H1 (cell line): ENCODE results near the gene HMMR. TPM values are rescaled to one million over a fixed set of nuclear protein-coding genes. Genes with fewer than 3 reads are reported as not detected.

Source experiments
- CTCF ChIA-PET: fragments of 300-600 bp; sonication (Branson Sonifier 250); formaldehyde crosslinking; loops from one replicate; lab custom pipeline; 2021; ENCODE audit not compliant: partially characterized antibody; lab: Charles Lee
- POLR2A ChIA-PET: fragments of 300-600 bp; sonication (Branson Sonifier 250); formaldehyde crosslinking; loops from one replicate; lab custom pipeline; 2021; ENCODE audit warnings: inconsistent platforms; ENCODE audit not compliant: partially characterized antibody; lab: Charles Lee
- DNase-seq, 2 experiments: peaks; one replicate each; pipeline versions ENCODE4 v3.0.0 to v3.0.0-alpha.2; 2010 to 2022; ENCODE audit warnings: low spot score in 2 of 2, low read depth in 1 of 2, mixed read lengths in 1 of 2
- FAIRE-seq: peaks from 2 replicates; lab custom pipeline; 2011; peaks lifted over from hg19 to GRCh38; lab: Jason Lieb, UNC
- H2AFZ ChIP-seq: 2 replicates; pipeline ENCODE4 v1.8.1; 2012; ENCODE audit warnings: low read length, inconsistent platforms
- H2AK5ac ChIP-seq: 2 replicates; pipeline ENCODE4 v1.6.1; 2013; ENCODE audit warnings: low read depth, low read length
- H2BK120ac ChIP-seq: replicated peaks from 2 replicates; pipeline ENCODE3; 2013; ENCODE audit warnings: low read depth, low read length, inconsistent platforms
- H2BK12ac ChIP-seq: 2 replicates; pipeline ENCODE4 v1.6.1; 2013; ENCODE audit warnings: low read depth, low read length
- H2BK15ac ChIP-seq: 2 replicates; pipeline ENCODE4 v1.6.1; 2013; ENCODE audit warnings: low read length
- H2BK20ac ChIP-seq: 2 replicates; pipeline ENCODE4 v1.6.1; 2013; ENCODE audit warnings: low read length
- H2BK5ac ChIP-seq: 2 replicates; pipeline ENCODE4 v1.6.1; 2013; ENCODE audit warnings: low read depth, low read length
- H3K14ac ChIP-seq: 2 replicates; pipeline ENCODE4 v1.6.1; 2013; ENCODE audit warnings: inconsistent platforms; ENCODE audit not compliant: insufficient read length
- H3K18ac ChIP-seq: 2 replicates; pipeline ENCODE4 v1.6.1; 2013; ENCODE audit warnings: low read length; ENCODE audit errors: extremely low read depth
- H3K23ac ChIP-seq: 2 replicates; pipeline ENCODE4 v1.6.1; 2013; ENCODE audit warnings: inconsistent platforms; ENCODE audit not compliant: insufficient read length
- H3K23me2 ChIP-seq: 2 replicates; pipeline ENCODE4 v1.6.1; 2013; ENCODE audit warnings: low read depth, low read length
- H3K27ac ChIP-seq: 2 replicates; pipeline ENCODE4 v1.6.1; 2011; ENCODE audit warnings: low read depth, low read length, inconsistent platforms
- H3K27me3 ChIP-seq, 4 experiments: replicated peaks in 1 of 4; 1 replicate in 1 of 4; 2 replicates in 3 of 4; pipeline versions ENCODE4 v1.6.1 to v1.8.1; 2011 to 2013; ENCODE audit warnings: low read length in 3 of 4, mild to moderate bottlenecking in 3 of 4, inconsistent platforms in 2 of 4, mixed read lengths in 2 of 4, moderate library complexity in 1 of 4; ENCODE audit not compliant: control insufficient read depth in 3 of 4, insufficient read depth in 3 of 4; ENCODE audit errors: extremely low read depth in 1 of 4
- H3K36me3 ChIP-seq, 4 experiments: 2 replicates each; pipeline versions ENCODE4 v1.6.1 to v1.8.1; 2011 to 2013; ENCODE audit warnings: mild to moderate bottlenecking in 4 of 4, low read length in 3 of 4, moderate library complexity in 2 of 4, control low read depth in 1 of 4, inconsistent platforms in 1 of 4; ENCODE audit not compliant: insufficient read depth in 4 of 4, control insufficient read depth in 2 of 4
- H3K4ac ChIP-seq: replicated peaks from 2 replicates; pipeline ENCODE3; 2013; ENCODE audit warnings: low read length, low read depth, mixed read lengths, inconsistent platforms; ENCODE audit not compliant: insufficient read length
- H3K4me1 ChIP-seq, 4 experiments: replicated peaks in 1 of 4; 1 replicate in 1 of 4; 2 replicates in 3 of 4; pipeline versions ENCODE4 v1.6.1 to v1.8.1; 2011 to 2013; ENCODE audit warnings: low read length in 3 of 4, inconsistent platforms in 2 of 4, mixed read lengths in 1 of 4; ENCODE audit not compliant: insufficient read depth in 4 of 4, control insufficient read depth in 3 of 4
- H3K4me2 ChIP-seq, 2 experiments: 2 replicates each; pipeline versions ENCODE4 v1.6.1 to v1.8.1; 2011 to 2013; ENCODE audit warnings: low read depth in 2 of 2, low read length in 2 of 2, control low read depth in 1 of 2, inconsistent platforms in 1 of 2, mild to moderate bottlenecking in 1 of 2; ENCODE audit not compliant: insufficient read depth in 1 of 2
- H3K4me3 ChIP-seq, 4 experiments: fragments of 200-600, 300-600 bp in 1 of 4; sonication (generic), shearing (Covaris generic), sonication (Bioruptor Twin) in 1 of 4; 2 replicates each; pipeline versions ENCODE4 v1.5.1 to v1.8.1; 2011 to 2016; ENCODE audit warnings: low read length in 4 of 4, low read depth in 3 of 4, control low read depth in 2 of 4, inconsistent platforms in 2 of 4, mild to moderate bottlenecking in 2 of 4, mixed read lengths in 1 of 4, moderate library complexity in 1 of 4; ENCODE audit not compliant: insufficient read depth in 2 of 4; ENCODE audit errors: extremely low read depth in 1 of 4
- H3K56ac ChIP-seq: replicated peaks from 2 replicates; pipeline ENCODE3; 2013; ENCODE audit warnings: low read depth, mild to moderate bottlenecking, mixed read lengths, low read length, inconsistent platforms; ENCODE audit not compliant: insufficient read length
- H3K79me1 ChIP-seq: 2 replicates; pipeline ENCODE4 v1.6.1; 2013; ENCODE audit warnings: low read depth, low read length, control low read depth
- H3K79me2 ChIP-seq, 2 experiments: 2 replicates each; pipeline versions ENCODE4 v1.6.1 to v1.8.1; 2012 to 2013; ENCODE audit warnings: low read length in 2 of 2, mild to moderate bottlenecking in 2 of 2, inconsistent platforms in 1 of 2; ENCODE audit not compliant: insufficient read depth in 2 of 2, control insufficient read depth in 1 of 2
- H3K9ac ChIP-seq, 4 experiments: replicated peaks in 1 of 4; 1 replicate in 1 of 4; 2 replicates in 3 of 4; pipeline versions ENCODE4 v1.6.1 to v1.8.1; 2011 to 2013; ENCODE audit warnings: low read depth in 3 of 4, low read length in 3 of 4, control low read depth in 2 of 4, mild to moderate bottlenecking in 2 of 4, moderate library complexity in 2 of 4, inconsistent platforms in 1 of 4; ENCODE audit errors: extremely low read depth in 1 of 4
- H3K9me3 ChIP-seq, 2 experiments: 2 replicates each; pipeline versions ENCODE4 v1.6.1 to v1.8.1; 2012 to 2013; ENCODE audit warnings: mild to moderate bottlenecking in 2 of 2, moderate library complexity in 2 of 2, control low read depth in 1 of 2, inconsistent platforms in 1 of 2, low read depth in 1 of 2, low read length in 1 of 2, mixed read lengths in 1 of 2; ENCODE audit not compliant: insufficient read depth in 2 of 2
- H4K20me1 ChIP-seq, 2 experiments: replicated peaks in 1 of 2; 2 replicates each; pipeline versions ENCODE3 to v1.8.1; 2011 to 2013; ENCODE audit warnings: inconsistent platforms in 2 of 2, low read length in 2 of 2, mild to moderate bottlenecking in 1 of 2; ENCODE audit not compliant: insufficient read depth in 2 of 2, control insufficient read depth in 1 of 2
- H4K5ac ChIP-seq: 2 replicates; pipeline ENCODE4 v1.6.1; 2013; ENCODE audit warnings: low read length, low read depth, mixed read lengths, inconsistent platforms; ENCODE audit not compliant: insufficient read length
- H4K8ac ChIP-seq: 2 replicates; pipeline ENCODE4 v1.8.0; 2013; ENCODE audit warnings: mild to moderate bottlenecking, moderate library complexity, low read length, inconsistent platforms; ENCODE audit not compliant: insufficient read depth; ENCODE audit errors: extremely low read depth
- H4K91ac ChIP-seq: replicated peaks from 2 replicates; pipeline ENCODE3; 2013; ENCODE audit warnings: low read length, mixed read lengths, inconsistent platforms; ENCODE audit not compliant: insufficient read length
- EZH2 ChIP-seq: fragments of 200-600 bp; sonication (generic); IDR thresholded peaks from 2 replicates; pipeline ENCODE4 v1.7.1; 2012; ENCODE audit warnings: low read depth, mild to moderate bottlenecking, moderate library complexity, low read length, inconsistent platforms; ENCODE audit not compliant: severe bottlenecking
- RNF2 ChIP-seq: fragments of 200-900, 300-1000 bp; sonication (generic); IDR thresholded peaks from 2 replicates; pipeline ENCODE4 v1.7.1; 2016; ENCODE audit warnings: borderline replicate concordance, low read depth, mild to moderate bottlenecking, antibody characterized with exemption, low read length; ENCODE audit not compliant: poor library complexity, severe bottlenecking; ENCODE audit errors: missing control alignments
- SP1 ChIP-seq: IDR thresholded peaks from 2 replicates; pipeline ENCODE4 v1.6.1; 2011; ENCODE audit warnings: low read depth, low read length
- ZNF274 ChIP-seq: IDR thresholded peaks from 2 replicates; pipeline ENCODE4 v1.7.0; 2012; ENCODE audit warnings: low read length, borderline replicate concordance; ENCODE audit errors: extremely low read depth
- WGBS, 2 experiments: shearing (Covaris generic) in 1 of 2; methylation state at CpG; one replicate each; pipeline versions ENCODE4 v1.1.6 to v1.1.7; 2013 to 2015; ENCODE audit warnings: low lambda C conversion rate in 2 of 2, mixed read lengths in 2 of 2, inconsistent platforms in 1 of 2, low coverage in 1 of 2, missing lambda C conversion rate in 1 of 2; ENCODE audit not compliant: insufficient replicate concordance in 2 of 2, insufficient coverage in 1 of 2, insufficient read length in 1 of 2; ENCODE audit errors: extremely low coverage in 1 of 2, missing lambda C conversion rate in 1 of 2; 5-methylcytosine and 5-hydroxymethylcytosine counted together
- long read RNA-seq, 2 experiments: library from RNA in 1 of 2; library from capped mRNA in 1 of 2; stranded (forward); transcript quantifications; one replicate each; pipeline ENCODE4 v2.0.0, GENCODE V29; 2021; ENCODE audit warnings: inconsistent platforms in 1 of 2
- polyA minus RNA-seq, 3 experiments: library from RNA; depleted of rRNA, polyadenylated mRNA; stranded (reverse); fragments of >200 nt; gene quantifications; 1 replicate in 2 of 3; 2 replicates in 1 of 3; pipeline ENCODE4 v1.2.3, GENCODE V29; 2011
- polyA plus RNA-seq, 7 experiments: library from polyadenylated mRNA; depleted of rRNA in 3 of 7; stranded (reverse) in 5 of 7; unstranded in 2 of 7; fragments of >200 nt in 5 of 7; fragments of 200-250 nt in 2 of 7; gene quantifications; 1 replicate in 5 of 7; 2 replicates in 1 of 7; 4 replicates in 1 of 7; pipeline versions ENCODE4 v1.2.1 to v1.2.3, GENCODE V29; 2011 to 2013; ENCODE audit warnings: missing spikeins in 2 of 7, mixed read lengths in 2 of 7
- total RNA-seq: library from RNA; stranded (reverse); fragmentation: NEBNext Ultra II Directional; extraction: Animal tissue kit (Norgen Biotek cat#: 25700); gene quantifications from 2 replicates; pipeline ENCODE4 v1.2.1, GENCODE V29; 2021

HMMR gene, protein sequence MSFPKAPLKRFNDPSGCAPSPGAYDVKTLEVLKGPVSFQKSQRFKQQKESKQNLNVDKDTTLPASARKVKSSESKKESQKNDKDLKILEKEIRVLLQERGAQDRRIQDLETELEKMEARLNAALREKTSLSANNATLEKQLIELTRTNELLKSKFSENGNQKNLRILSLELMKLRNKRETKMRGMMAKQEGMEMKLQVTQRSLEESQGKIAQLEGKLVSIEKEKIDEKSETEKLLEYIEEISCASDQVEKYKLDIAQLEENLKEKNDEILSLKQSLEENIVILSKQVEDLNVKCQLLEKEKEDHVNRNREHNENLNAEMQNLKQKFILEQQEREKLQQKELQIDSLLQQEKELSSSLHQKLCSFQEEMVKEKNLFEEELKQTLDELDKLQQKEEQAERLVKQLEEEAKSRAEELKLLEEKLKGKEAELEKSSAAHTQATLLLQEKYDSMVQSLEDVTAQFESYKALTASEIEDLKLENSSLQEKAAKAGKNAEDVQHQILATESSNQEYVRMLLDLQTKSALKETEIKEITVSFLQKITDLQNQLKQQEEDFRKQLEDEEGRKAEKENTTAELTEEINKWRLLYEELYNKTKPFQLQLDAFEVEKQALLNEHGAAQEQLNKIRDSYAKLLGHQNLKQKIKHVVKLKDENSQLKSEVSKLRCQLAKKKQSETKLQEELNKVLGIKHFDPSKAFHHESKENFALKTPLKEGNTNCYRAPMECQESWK
- total RNA-seq (70.6 and 77.3 TPM in 2 replicates), polyA plus RNA-seq (2011; rRNA removed) (8.2 and 17.5 TPM in 2 replicates), polyA minus RNA-seq (2011; rRNA and poly(A)+ RNA removed) (14.3 and 18.1 TPM in 2 replicates)
- polyA plus RNA-seq (2011; cell fraction: cytosol; rRNA removed) = 24.3 TPM
- 6.2 TPM for polyA plus RNA-seq (2011; cell fraction: nucleus; rRNA removed)
- polyA plus RNA-seq (2012, experiment 1 of 2) = 26.3 to 52.3 TPM (median 32.2 TPM) in 4 replicates
- polyA plus RNA-seq (2012, experiment 2 of 2) = 2.5 TPM
- polyA plus RNA-seq (2013, experiment 1 of 2) = 96.7 TPM
- 94.3 TPM for polyA plus RNA-seq (2013, experiment 2 of 2)
- 19.7 TPM for polyA minus RNA-seq (2011; cell fraction: cytosol; rRNA and poly(A)+ RNA removed)
- 32.9 TPM for polyA minus RNA-seq (2011; cell fraction: nucleus; rRNA and poly(A)+ RNA removed)
- long read RNA-seq, experiment 1, transcript HMMR-203 (18 exons, 3,102 nt) = major isoform, 5 of 74 reads
- long read RNA-seq, experiment 1, partial matches to known transcripts = 58 of 74 reads
- long read RNA-seq, experiment 1, other reads (novel, unspliced or antisense) = 11 of 74 reads
- long read RNA-seq, experiment 2, transcript HMMR-201 (17 exons, 2,872 nt) = minor isoform, 14 of 66 reads
- long read RNA-seq, experiment 2, transcript HMMR-203 (18 exons, 3,102 nt) = major isoform, 24 of 66 reads
- long read RNA-seq, experiment 2, partial matches to known transcripts = 23 of 66 reads
- long read RNA-seq, experiment 2, other reads (novel, unspliced or antisense) = 4 of 66 reads

DNA sequence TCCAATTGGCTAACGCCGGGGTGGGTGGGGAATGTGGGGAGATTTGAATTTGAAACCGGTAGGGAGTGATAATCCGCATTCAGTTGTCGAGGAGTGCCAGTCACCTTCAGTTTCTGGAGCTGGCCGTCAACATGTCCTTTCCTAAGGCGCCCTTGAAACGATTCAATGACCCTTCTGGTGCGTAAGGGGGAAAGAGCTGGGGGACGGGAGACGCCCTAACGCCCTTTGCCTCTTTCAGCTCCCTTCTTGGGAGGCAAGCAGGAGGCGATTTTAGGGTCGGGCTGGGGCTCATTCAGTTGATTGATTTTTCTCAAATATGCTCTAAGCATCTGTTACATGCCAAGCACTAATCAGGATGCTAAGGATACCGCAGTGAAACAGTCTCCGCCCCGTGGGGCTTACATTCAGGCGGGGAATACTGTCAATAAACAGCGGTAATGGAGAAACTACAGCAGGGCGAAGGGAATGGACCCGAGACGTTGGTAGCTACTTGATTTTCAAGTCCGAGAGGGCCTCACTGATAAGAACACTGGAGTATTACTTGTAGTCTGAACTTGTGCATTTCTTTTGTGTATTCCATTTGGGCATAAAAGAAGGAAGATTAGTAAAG lies at the start of gene HMMR:
Gene HMMR (plus strand): TSS at position 71 of the 610 bp plus-strand sequence. CDS start 61 bp downstream, at position 132.
- peak within 1 kb of the TSS; percentile 89 to 98 (median 96) for H3K9ac ChIP-seq
- H4K8ac ChIP-seq = peak within 1 kb of the TSS; percentile 98
- no peaks in the 10 kb centered on the region for H4K20me1 ChIP-seq
- H3K4me3 ChIP-seq = peak within 1 kb of the TSS; percentile 93 to 99 (median 98)
- peak within 1 kb of the TSS; percentile 96 for H4K5ac ChIP-seq
- H3K23me2 ChIP-seq = peaks cover 5% of the 10 kb centered on the region; the same call in 1 of the 2 replicates
- H2AK5ac ChIP-seq = no peak within 1 kb of the TSS
- H3K79me1 ChIP-seq = no peaks in the 10 kb centered on the region; the same call in 1 of the 2 replicates
- H3K4me1 ChIP-seq = peaks cover 0 to 7% (median 2%) of the 10 kb centered on the region in 4 experiments; a peak in 4 of 7 replicates
- H3K36me3 ChIP-seq = peaks cover 0 to 29% (median 7%) of the 10 kb centered on the region in 4 experiments; a peak in 3 of 8 replicates
- H2BK20ac ChIP-seq = 0 out of 2 replicates have a peak within 1 kb of the TSS, but pooled peaks have one; percentile 11
- peak within 1 kb of the TSS; percentile 99 for H3K27ac ChIP-seq
- peaks cover 5 to 48% of the 10 kb centered on the region in 2 experiments; a peak in 3 of 4 replicates for H3K79me2 ChIP-seq
- peak within 1 kb of the TSS; percentile 36 for H2BK120ac ChIP-seq
- peak within 1 kb of the TSS; percentile 97 for H3K56ac ChIP-seq
- H3K4me2 ChIP-seq = peak within 1 kb of the TSS; percentile 64 to 86
- peak within 1 kb of the TSS; percentile 91 for H2BK5ac ChIP-seq
- no peak within 1 kb of the TSS for H3K14ac ChIP-seq
- H3K23ac ChIP-seq = no peak within 1 kb of the TSS
- peak within 1 kb of the TSS; percentile 92 for H4K91ac ChIP-seq
- H3K4ac ChIP-seq = peak within 1 kb of the TSS; percentile 95
- no peak within 1 kb of the TSS for H2BK15ac ChIP-seq
- no peak for FAIRE-seq
- ChIA-PET CTCF (interaction anchor here (0.6 to 1.1 kb wide), 4 partner anchors 13 to 1002 kb away, joined by 3 to 4 read pairs (median 3); no protein-coding TSS in a partner anchor), POLR2A (interaction anchor here (0.9 to 9.6 kb wide), 21 partner anchors 9 to 102 kb away, joined by 3 to 189 read pairs (median 8); partner anchors contain the start of genes CCNG1 and MAT2B)
- peak within 1 kb of the TSS; percentile 96 for H2AFZ ChIP-seq
- H3K18ac ChIP-seq = peak within 1 kb of the TSS; percentile 89
- WGBS, 2 experiments = 1% methylated on average over 16 of the region's 23 CpGs; no CpG with 5 or more reads in 1 of the 2 experiments
- H3K27me3 ChIP-seq = no peaks in the 10 kb centered on the region
- peak in 1 of 2 experiments; percentile 84 for DNase-seq
- peak within 1 kb of the TSS; percentile 29; the same call in 1 of the 2 replicates for H2BK12ac ChIP-seq
- H3K9me3 ChIP-seq = no peaks in the 10 kb centered on the region
- TF ChIP-seq EZH2 (no peak), RNF2 (no peak), ZNF274 (no peak), SP1 (no peak)
